WTC11 (cell line): Measurements from ENCODE around the gene COL5A3. TPM values are rescaled to one million over a fixed set of nuclear protein-coding genes. Genes with fewer than 3 reads are reported as not detected.
A peak's percentile ranks its signal among the peaks of the same experiment; 100 is the strongest.

Source experiments
- ATAC-seq: fragments of 200-7000 bp; cut with Tn5 transposase; 2 replicates; pipeline ENCODE4 v1.10.0; 2021; ENCODE audit warnings: mild to moderate bottlenecking, moderate library complexity
- CTCF ChIA-PET: fragments of 300-600 bp; sonication (Branson Sonifier 250); formaldehyde crosslinking; loops from one replicate; lab custom pipeline; 2021; ENCODE audit warnings: antibody characterized with exemption; lab: Charles Lee
- POLR2A ChIA-PET: fragments of 350-600 bp; sonication (Branson Sonifier 250); formaldehyde crosslinking; loops from one replicate; lab custom pipeline; 2021; ENCODE audit warnings: antibody characterized with exemption; lab: Charles Lee
- DNase-seq: peaks from one replicate; pipeline ENCODE4 v3.0.0; 2021; ENCODE audit warnings: low spot score
- H3K27ac Mint-ChIP-seq: 2 replicates; pipeline ENCODE4 v1.8.0; 2021; ENCODE audit warnings: mixed read lengths
- H3K27me3 Mint-ChIP-seq: 2 replicates; pipeline ENCODE4 v1.8.0; 2021; ENCODE audit warnings: low read depth, mild to moderate bottlenecking, moderate library complexity, mixed read lengths
- H3K36me3 Mint-ChIP-seq: 2 replicates; pipeline ENCODE4 v1.8.0; 2021; ENCODE audit warnings: mixed read lengths
- H3K4me1 Mint-ChIP-seq: 2 replicates; pipeline ENCODE4 v1.8.0; 2022; ENCODE audit warnings: mixed read lengths
- H3K4me3 Mint-ChIP-seq: 2 replicates; pipeline ENCODE4 v1.8.0; 2021; ENCODE audit warnings: mild to moderate bottlenecking, moderate library complexity, mixed read lengths
- H3K9me3 Mint-ChIP-seq: 2 replicates; pipeline ENCODE4 v1.8.0; 2021; ENCODE audit warnings: mixed read lengths
- CBFB ChIP-seq: sonication (generic); formaldehyde crosslinking; IDR thresholded peaks from 2 replicates; pipeline ENCODE4 v1.8.1; 2022; ENCODE audit warnings: mild to moderate bottlenecking, low read depth, missing genetic modification reagents
- CTCF ChIP-seq: fragments of 200-600 bp; IDR thresholded peaks from 2 replicates; pipeline ENCODE4 v1.8.0; 2022; ENCODE audit warnings: antibody characterized with exemption
- NFYB ChIP-seq: sonication (generic); formaldehyde crosslinking; conservative IDR thresholded peaks from 2 replicates; pipeline ENCODE4 v1.8.0; 2022; ENCODE audit warnings: low read depth, missing genetic modification reagents
- TP53 ChIP-seq: sonication (generic); formaldehyde crosslinking; IDR thresholded peaks from 2 replicates; pipeline ENCODE4 v1.8.1; 2023; ENCODE audit warnings: mild to moderate bottlenecking, missing genetic modification reagents
- ZBTB21 ChIP-seq: sonication (generic); formaldehyde crosslinking; IDR thresholded peaks from 2 replicates; pipeline ENCODE4 v1.8.1; 2023; ENCODE audit warnings: mild to moderate bottlenecking, missing genetic modification reagents, borderline replicate concordance
- ZBTB43 ChIP-seq: sonication (generic); formaldehyde crosslinking; IDR thresholded peaks from 2 replicates; pipeline ENCODE4 v1.8.1; 2023; ENCODE audit warnings: mild to moderate bottlenecking, missing genetic modification reagents
- ZNF121 ChIP-seq: sonication (generic); formaldehyde crosslinking; IDR thresholded peaks from 2 replicates; pipeline ENCODE4 v1.8.0; 2023; ENCODE audit warnings: missing genetic modification reagents
- ZNF138 ChIP-seq: sonication (generic); formaldehyde crosslinking; conservative IDR thresholded peaks from 2 replicates; pipeline ENCODE4 v1.8.1; 2022; ENCODE audit warnings: mild to moderate bottlenecking, moderate library complexity, missing genetic modification reagents
- ZNF396 ChIP-seq: fragments of 250-450 bp; sonication (Bioruptor Pico); IDR thresholded peaks from 2 replicates; pipeline ENCODE4 v1.8.0; 2021; ENCODE audit warnings: mild to moderate bottlenecking, moderate library complexity, borderline replicate concordance
- total RNA-seq: library from RNA; stranded (reverse); gene quantifications from 3 replicates; pipeline ENCODE4 v1.2.3, GENCODE V29; 2021
- TF ChIP-seq, protein P1 (sequence below): sonication (generic); formaldehyde crosslinking; IDR thresholded peaks from 2 replicates; pipeline ENCODE4 v1.8.0; 2022; ENCODE audit warnings: mild to moderate bottlenecking, missing genetic modification reagents
- TF ChIP-seq, protein P2 (sequence below): sonication (generic); formaldehyde crosslinking; IDR thresholded peaks from 2 replicates; pipeline ENCODE4 v1.8.0; 2023; ENCODE audit warnings: mild to moderate bottlenecking, missing genetic modification reagents
- TF ChIP-seq, protein P3 (sequence below): sonication (generic); formaldehyde crosslinking; IDR thresholded peaks from 2 replicates; pipeline ENCODE4 v1.8.0; 2022; ENCODE audit warnings: missing genetic modification reagents
- TF ChIP-seq, protein P4 (sequence below): sonication (generic); formaldehyde crosslinking; IDR thresholded peaks from 2 replicates; pipeline ENCODE4 v1.8.1; 2023; ENCODE audit warnings: mild to moderate bottlenecking, moderate library complexity, missing genetic modification reagents

The COL5A3 gene
- total RNA-seq, 1 experiment from 2014 or later = 0.81 TPM

DNA sequence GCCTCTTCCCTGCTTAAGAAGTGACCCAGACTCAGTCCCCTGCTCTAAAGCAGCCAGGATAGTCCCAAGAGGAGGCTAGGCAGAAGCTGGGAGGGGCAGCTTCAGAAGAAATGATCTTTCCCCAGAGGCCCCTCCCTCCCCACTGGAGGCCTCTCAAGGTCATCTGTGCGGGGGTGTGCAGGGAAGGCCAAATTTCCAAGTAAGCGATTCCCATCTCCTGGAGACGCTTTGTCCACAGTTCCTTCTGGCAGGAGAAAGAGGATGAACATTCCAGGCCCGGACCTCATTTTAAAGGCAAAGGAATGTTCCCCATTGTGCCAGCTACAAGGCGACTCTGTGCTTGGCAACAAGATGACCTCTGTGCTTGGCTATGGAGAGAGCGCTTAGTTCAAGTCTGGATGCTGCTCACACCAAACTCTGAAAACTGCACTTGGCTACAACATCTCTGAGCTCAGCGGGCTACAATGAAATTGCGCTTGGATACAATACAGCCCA is 23.5 kb downstream of the COL5A3 start:
- TF ChIP-seq NFYB (CRISPR knock-in tag) (no peak), CBFB (CRISPR knock-in tag) (no peak), CTCF (no peak), TP53 (CRISPR knock-in tag) (no peak), ZBTB21 (CRISPR knock-in tag) (no peak), ZNF396 (no peak), ZNF138 (CRISPR knock-in tag) (no peak), ZNF121 (no peak), ZBTB43 (CRISPR knock-in tag) (no peak)
- TF ChIP-seq, protein P1, sequence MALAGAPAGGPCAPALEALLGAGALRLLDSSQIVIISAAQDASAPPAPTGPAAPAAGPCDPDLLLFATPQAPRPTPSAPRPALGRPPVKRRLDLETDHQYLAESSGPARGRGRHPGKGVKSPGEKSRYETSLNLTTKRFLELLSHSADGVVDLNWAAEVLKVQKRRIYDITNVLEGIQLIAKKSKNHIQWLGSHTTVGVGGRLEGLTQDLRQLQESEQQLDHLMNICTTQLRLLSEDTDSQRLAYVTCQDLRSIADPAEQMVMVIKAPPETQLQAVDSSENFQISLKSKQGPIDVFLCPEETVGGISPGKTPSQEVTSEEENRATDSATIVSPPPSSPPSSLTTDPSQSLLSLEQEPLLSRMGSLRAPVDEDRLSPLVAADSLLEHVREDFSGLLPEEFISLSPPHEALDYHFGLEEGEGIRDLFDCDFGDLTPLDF (CRISPR knock-in tag) = no peak
- TF ChIP-seq, protein P2, sequence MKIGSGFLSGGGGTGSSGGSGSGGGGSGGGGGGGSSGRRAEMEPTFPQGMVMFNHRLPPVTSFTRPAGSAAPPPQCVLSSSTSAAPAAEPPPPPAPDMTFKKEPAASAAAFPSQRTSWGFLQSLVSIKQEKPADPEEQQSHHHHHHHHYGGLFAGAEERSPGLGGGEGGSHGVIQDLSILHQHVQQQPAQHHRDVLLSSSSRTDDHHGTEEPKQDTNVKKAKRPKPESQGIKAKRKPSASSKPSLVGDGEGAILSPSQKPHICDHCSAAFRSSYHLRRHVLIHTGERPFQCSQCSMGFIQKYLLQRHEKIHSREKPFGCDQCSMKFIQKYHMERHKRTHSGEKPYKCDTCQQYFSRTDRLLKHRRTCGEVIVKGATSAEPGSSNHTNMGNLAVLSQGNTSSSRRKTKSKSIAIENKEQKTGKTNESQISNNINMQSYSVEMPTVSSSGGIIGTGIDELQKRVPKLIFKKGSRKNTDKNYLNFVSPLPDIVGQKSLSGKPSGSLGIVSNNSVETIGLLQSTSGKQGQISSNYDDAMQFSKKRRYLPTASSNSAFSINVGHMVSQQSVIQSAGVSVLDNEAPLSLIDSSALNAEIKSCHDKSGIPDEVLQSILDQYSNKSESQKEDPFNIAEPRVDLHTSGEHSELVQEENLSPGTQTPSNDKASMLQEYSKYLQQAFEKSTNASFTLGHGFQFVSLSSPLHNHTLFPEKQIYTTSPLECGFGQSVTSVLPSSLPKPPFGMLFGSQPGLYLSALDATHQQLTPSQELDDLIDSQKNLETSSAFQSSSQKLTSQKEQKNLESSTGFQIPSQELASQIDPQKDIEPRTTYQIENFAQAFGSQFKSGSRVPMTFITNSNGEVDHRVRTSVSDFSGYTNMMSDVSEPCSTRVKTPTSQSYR = no peak
- TF ChIP-seq, protein P3, sequence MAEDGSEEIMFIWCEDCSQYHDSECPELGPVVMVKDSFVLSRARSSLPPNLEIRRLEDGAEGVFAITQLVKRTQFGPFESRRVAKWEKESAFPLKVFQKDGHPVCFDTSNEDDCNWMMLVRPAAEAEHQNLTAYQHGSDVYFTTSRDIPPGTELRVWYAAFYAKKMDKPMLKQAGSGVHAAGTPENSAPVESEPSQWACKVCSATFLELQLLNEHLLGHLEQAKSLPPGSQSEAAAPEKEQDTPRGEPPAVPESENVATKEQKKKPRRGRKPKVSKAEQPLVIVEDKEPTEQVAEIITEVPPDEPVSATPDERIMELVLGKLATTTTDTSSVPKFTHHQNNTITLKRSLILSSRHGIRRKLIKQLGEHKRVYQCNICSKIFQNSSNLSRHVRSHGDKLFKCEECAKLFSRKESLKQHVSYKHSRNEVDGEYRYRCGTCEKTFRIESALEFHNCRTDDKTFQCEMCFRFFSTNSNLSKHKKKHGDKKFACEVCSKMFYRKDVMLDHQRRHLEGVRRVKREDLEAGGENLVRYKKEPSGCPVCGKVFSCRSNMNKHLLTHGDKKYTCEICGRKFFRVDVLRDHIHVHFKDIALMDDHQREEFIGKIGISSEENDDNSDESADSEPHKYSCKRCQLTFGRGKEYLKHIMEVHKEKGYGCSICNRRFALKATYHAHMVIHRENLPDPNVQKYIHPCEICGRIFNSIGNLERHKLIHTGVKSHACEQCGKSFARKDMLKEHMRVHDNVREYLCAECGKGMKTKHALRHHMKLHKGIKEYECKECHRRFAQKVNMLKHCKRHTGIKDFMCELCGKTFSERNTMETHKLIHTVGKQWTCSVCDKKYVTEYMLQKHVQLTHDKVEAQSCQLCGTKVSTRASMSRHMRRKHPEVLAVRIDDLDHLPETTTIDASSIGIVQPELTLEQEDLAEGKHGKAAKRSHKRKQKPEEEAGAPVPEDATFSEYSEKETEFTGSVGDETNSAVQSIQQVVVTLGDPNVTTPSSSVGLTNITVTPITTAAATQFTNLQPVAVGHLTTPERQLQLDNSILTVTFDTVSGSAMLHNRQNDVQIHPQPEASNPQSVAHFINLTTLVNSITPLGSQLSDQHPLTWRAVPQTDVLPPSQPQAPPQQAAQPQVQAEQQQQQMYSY (CRISPR knock-in tag) = no peak
- TF ChIP-seq, protein P4, sequence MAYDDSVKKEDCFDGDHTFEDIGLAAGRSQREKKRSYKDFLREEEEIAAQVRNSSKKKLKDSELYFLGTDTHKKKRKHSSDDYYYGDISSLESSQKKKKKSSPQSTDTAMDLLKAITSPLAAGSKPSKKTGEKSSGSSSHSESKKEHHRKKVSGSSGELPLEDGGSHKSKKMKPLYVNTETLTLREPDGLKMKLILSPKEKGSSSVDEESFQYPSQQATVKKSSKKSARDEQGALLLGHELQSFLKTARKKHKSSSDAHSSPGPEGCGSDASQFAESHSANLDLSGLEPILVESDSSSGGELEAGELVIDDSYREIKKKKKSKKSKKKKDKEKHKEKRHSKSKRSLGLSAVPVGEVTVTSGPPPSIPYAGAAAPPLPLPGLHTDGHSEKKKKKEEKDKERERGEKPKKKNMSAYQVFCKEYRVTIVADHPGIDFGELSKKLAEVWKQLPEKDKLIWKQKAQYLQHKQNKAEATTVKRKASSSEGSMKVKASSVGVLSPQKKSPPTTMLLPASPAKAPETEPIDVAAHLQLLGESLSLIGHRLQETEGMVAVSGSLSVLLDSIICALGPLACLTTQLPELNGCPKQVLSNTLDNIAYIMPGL (CRISPR knock-in tag) = no peak
- Mint-ChIP-seq H3K36me3 (no peaks in the 10 kb centered on the region), H3K9me3 (no peaks in the 10 kb centered on the region), H3K4me1 (peaks cover 7% of the 10 kb centered on the region), H3K27me3 (no peaks in the 10 kb centered on the region; the same call in 1 of the 2 replicates), H3K27ac (no peak overlapping the region), H3K4me3 (no peak overlapping the region)
- ChIA-PET POLR2A (interaction anchor here (0.6 to 0.9 kb wide), 2 partner anchors 13 to 393 kb away, joined by 3 read pairs; partner anchors contain the start of gene TYK2), CTCF (interaction anchor here (0.6 to 6.2 kb wide), 7 partner anchors 14 to 118 kb away, joined by 3 to 71 read pairs (median 4); partner anchors contain the start of gene OLFM2)
- ATAC-seq (peak; percentile 60), DNase-seq (no peak)
